ENCODE data around the gene XPC.

- TF ChIP-seq PKNOX1 (IDR thresholded peaks at IDR 0.05) = no peak
- no peak for TF ChIP-seq FOXK2 (IDR thresholded peaks at IDR 0.05)
- TF ChIP-seq TARDBP (IDR thresholded peaks at IDR 0.05) = no peak
- no peak for TF ChIP-seq FOXM1 (IDR thresholded peaks at IDR 0.05; ENCODE audit: borderline replicate concordance)
- no peak for TF ChIP-seq BHLHE40 (IDR thresholded peaks at IDR 0.05; ENCODE audit: borderline replicate concordance)
- no peak for TF ChIP-seq FOXA1 (IDR thresholded peaks at IDR 0.05)
- TF ChIP-seq SP1 (IDR thresholded peaks at IDR 0.05) = no peak
- no peak for TF ChIP-seq NFRKB (IDR thresholded peaks at IDR 0.05)
- TF ChIP-seq SUZ12 (IDR thresholded peaks at IDR 0.05) = no peak
These were observed 58.1 kb downstream of the XPC start for GRCh38 chr3:14120111-14120920.

All from HEK293T (cell line).